ACC112 (cell line): ENCODE results near the gene SYT13.

ENCODE experiments used
- H2AFZ ChIP-seq: fragments of 200-600 bp; sonication (generic); one replicate; pipeline ENCODE4 v1.6.0; 2017; ENCODE audit warnings: antibody characterized with exemption, low read length; ENCODE audit not compliant: unreplicated experiment
- H3K27ac ChIP-seq: fragments of 200-600 bp; sonication (generic); 2 replicates; pipeline ENCODE4 v1.5.1; 2014; ENCODE audit warnings: low read depth, mild to moderate bottlenecking, antibody characterized with exemption, low read length, moderate library complexity
- H3K27me3 ChIP-seq: fragments of 200-600 bp; sonication (generic); 2 replicates; pipeline ENCODE4 v1.6.1; 2014; ENCODE audit warnings: mild to moderate bottlenecking, antibody characterized with exemption, low read length, moderate library complexity, mixed read lengths; ENCODE audit not compliant: insufficient read depth
- H3K36me3 ChIP-seq: fragments of 200-600 bp; sonication (generic); 2 replicates; pipeline ENCODE4 v1.6.1; 2016; ENCODE audit warnings: mild to moderate bottlenecking, antibody characterized with exemption, low read length, moderate library complexity, mixed read lengths; ENCODE audit not compliant: insufficient read depth
- H3K4me1 ChIP-seq: fragments of 200-600 bp; sonication (generic); one replicate; pipeline ENCODE4 v1.6.1; 2016; ENCODE audit warnings: low read length, mixed read lengths; ENCODE audit not compliant: insufficient read depth, unreplicated experiment, control insufficient read depth
- H3K4me3 ChIP-seq: fragments of 200-600 bp; sonication (generic); 2 replicates; pipeline ENCODE4 v1.5.1; 2014; ENCODE audit warnings: mild to moderate bottlenecking, low read depth, low read length
- H3K79me2 ChIP-seq: fragments of 200-600 bp; sonication (generic); one replicate; pipeline ENCODE4 v1.6.0; 2016; ENCODE audit warnings: low read length; ENCODE audit not compliant: control insufficient read depth, unreplicated experiment, insufficient read depth

The SYT13 gene

DNA sequence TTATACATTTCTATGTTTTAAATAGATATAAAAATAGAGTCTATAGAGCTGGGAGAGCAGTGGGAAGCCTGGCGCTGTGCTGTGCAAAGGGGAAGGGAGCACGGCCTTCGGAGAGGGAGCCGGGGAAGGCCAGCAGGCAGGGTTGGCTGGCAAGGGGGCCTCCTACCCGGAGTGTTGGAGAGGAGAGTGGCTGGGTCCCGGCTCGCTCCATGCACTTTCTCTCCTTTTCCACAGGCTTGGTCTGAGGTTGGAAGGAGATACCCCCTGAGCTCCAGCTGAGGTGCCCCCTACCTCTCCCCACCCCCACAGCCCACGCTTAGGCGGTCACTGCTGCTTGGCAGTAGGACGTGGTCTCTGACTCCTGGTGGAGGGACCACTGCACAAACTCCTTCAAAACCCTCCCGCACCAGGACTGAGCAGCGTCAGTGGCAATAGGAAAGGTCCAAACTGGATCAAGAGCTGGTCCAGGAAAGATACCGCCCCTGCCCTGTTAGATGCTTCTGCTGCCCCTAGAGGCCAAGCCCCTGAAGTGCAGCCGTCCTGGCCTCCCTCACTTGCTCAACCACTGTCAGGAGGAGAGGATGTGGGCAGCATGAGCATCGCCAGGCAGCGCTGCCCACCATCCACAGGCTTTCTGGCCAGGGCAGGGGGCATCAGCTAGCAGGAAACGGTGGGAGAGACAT lies 52.9 kb downstream of the SYT13 start:
- no peak overlapping the region for H2AFZ ChIP-seq
- H3K27ac ChIP-seq = no peak overlapping the region
- no peaks in the 10 kb centered on the region for H3K4me1 ChIP-seq

GRCh38 chr11:45232341-45233080 lies 53.6 kb downstream of the SYT13 start:
- H3K4me1 ChIP-seq = no peaks in the 10 kb centered on the region
- no peaks in the 10 kb centered on the region for H3K36me3 ChIP-seq
- H3K27me3 ChIP-seq = peaks cover 27% of the 10 kb centered on the region
- no peak overlapping the region for H2AFZ ChIP-seq
- no peak overlapping the region for H3K27ac ChIP-seq
- no peak overlapping the region for H3K4me3 ChIP-seq
- no peaks in the 10 kb centered on the region for H3K79me2 ChIP-seq

More for the DNA sequence above, 52.9 kb downstream of the SYT13 start:
- peaks cover 33% of the 10 kb centered on the region for H3K27me3 ChIP-seq
- no peaks in the 10 kb centered on the region for H3K79me2 ChIP-seq
- no peak overlapping the region for H3K4me3 ChIP-seq
- H3K36me3 ChIP-seq = no peaks in the 10 kb centered on the region

DNA sequence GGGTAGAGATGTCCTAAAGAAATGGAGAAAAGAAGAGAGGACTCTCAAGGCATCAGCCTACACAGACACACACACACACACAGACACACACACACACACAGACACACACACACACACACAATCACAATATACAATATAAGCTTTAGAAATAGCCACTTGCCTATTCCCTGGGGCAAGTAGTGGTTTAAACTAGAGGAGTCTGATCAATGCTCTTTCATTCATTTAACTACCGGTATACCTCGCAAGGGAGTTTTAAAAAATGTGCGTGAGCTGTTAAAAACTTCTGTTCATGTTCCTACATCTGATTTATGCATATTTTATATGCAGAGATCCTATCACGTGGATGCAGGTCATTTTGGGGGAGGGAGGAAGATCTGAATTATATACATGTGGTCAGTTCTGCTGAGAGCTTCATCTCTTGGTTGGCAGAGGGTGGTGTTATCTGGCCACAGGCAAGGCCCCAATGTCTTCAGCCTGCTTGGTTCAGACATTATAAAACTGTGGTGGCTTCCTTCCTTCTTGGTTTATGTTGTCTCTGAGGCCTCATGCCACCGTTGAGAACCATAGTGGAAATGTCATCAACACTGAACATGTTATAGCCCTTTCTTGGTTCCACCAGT lies 56.6 kb downstream of the SYT13 start:
- Histone ChIP-seq H3K4me1 (no peaks in the 10 kb centered on the region), H3K4me3 (no peak overlapping the region)

GRCh38 chr11:45227836-45228235 lies 58.3 kb downstream of the SYT13 start:
- H3K79me2 ChIP-seq = no peaks in the 10 kb centered on the region

More for the DNA sequence above, 56.6 kb downstream of the SYT13 start:
- Histone ChIP-seq H3K36me3 (no peaks in the 10 kb centered on the region), H3K27ac (no peak overlapping the region), H3K79me2 (no peaks in the 10 kb centered on the region), H3K27me3 (no peaks in the 10 kb centered on the region), H2AFZ (no peak overlapping the region)

GRCh38 chr11:45226901-45227300 lies 59.2 kb downstream of the SYT13 start:
- H3K27me3 ChIP-seq = no peaks in the 10 kb centered on the region
- no peaks in the 10 kb centered on the region for H3K4me1 ChIP-seq
- no peaks in the 10 kb centered on the region for H3K36me3 ChIP-seq
- no peak overlapping the region for H3K4me3 ChIP-seq
- H3K79me2 ChIP-seq = no peaks in the 10 kb centered on the region
- no peak overlapping the region for H2AFZ ChIP-seq
- H3K27ac ChIP-seq = no peak overlapping the region

More at GRCh38 chr11:45227836-45228235, 58.3 kb downstream of the SYT13 start:
- Histone ChIP-seq H3K36me3 (no peaks in the 10 kb centered on the region), H3K27me3 (no peaks in the 10 kb centered on the region), H3K4me3 (no peak overlapping the region), H3K4me1 (no peaks in the 10 kb centered on the region), H3K27ac (no peak overlapping the region), H2AFZ (no peak overlapping the region)

- Histone ChIP-seq H3K27me3 (no peaks in the 10 kb centered on the region), H3K36me3 (no peaks in the 10 kb centered on the region), H3K27ac (no peak overlapping the region), H2AFZ (no peak overlapping the region), H3K4me1 (no peaks in the 10 kb centered on the region), H3K4me3 (no peak overlapping the region), H3K79me2 (no peaks in the 10 kb centered on the region)
Observed at GRCh38 chr11:45225961-45226871, 59.9 kb downstream of the SYT13 start.

- Histone ChIP-seq H3K4me1 (no peaks in the 10 kb centered on the region), H3K79me2 (no peaks in the 10 kb centered on the region), H3K27me3 (no peaks in the 10 kb centered on the region)
Observed at GRCh38 chr11:45225277-45225676, 60.9 kb downstream of the SYT13 start.

GRCh38 chr11:45224766-45225165 lies 61.4 kb downstream of the SYT13 start:
- Histone ChIP-seq H2AFZ (no peak overlapping the region), H3K36me3 (no peaks in the 10 kb centered on the region), H3K27me3 (no peaks in the 10 kb centered on the region), H3K79me2 (no peaks in the 10 kb centered on the region), H3K4me1 (no peaks in the 10 kb centered on the region), H3K27ac (no peak overlapping the region), H3K4me3 (no peak overlapping the region)

More at GRCh38 chr11:45225277-45225676, 60.9 kb downstream of the SYT13 start:
- no peak overlapping the region for H2AFZ ChIP-seq
- no peak overlapping the region for H3K27ac ChIP-seq
- H3K4me3 ChIP-seq = no peak overlapping the region
- H3K36me3 ChIP-seq = no peaks in the 10 kb centered on the region

DNA sequence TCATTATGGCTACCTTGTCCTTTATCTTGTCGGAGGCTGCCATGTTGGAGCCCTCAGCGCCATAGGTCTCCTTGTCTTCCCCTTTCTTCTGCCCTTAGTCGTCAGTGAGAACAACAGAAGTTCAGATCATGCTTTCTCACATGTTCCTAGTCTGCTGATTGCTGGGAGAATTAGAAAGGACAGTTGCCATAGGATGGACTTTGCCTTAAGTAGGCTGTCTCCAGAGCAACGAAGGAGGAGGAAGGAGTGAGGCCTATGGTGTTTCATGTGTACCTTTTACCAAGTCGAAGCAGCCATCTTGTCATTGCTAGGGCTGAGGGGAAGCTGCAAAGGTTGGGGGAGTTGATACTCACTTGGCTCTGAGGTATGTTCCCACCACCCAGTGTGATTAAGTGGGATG lies 62.6 kb downstream of the SYT13 start:
- H3K4me1 ChIP-seq = no peaks in the 10 kb centered on the region
- H3K79me2 ChIP-seq = no peaks in the 10 kb centered on the region
- no peak overlapping the region for H3K4me3 ChIP-seq
- H3K36me3 ChIP-seq = no peaks in the 10 kb centered on the region
- H3K27ac ChIP-seq = no peak overlapping the region
- H3K27me3 ChIP-seq = no peaks in the 10 kb centered on the region
- no peak overlapping the region for H2AFZ ChIP-seq

GRCh38 chr11:45219411-45219810 lies 66.7 kb downstream of the SYT13 start:
- H3K27ac ChIP-seq = no peak overlapping the region
- no peak overlapping the region for H3K4me3 ChIP-seq
- H3K79me2 ChIP-seq = no peaks in the 10 kb centered on the region
- H2AFZ ChIP-seq = no peak overlapping the region
- H3K27me3 ChIP-seq = peaks cover 4% of the 10 kb centered on the region; the same call in 1 of the 2 replicates
- H3K4me1 ChIP-seq = no peaks in the 10 kb centered on the region
- H3K36me3 ChIP-seq = no peaks in the 10 kb centered on the region
